22Rv1 (cell line): Measurements from ENCODE around the gene FAM222A.

ENCODE experiments used
- ZFX ChIP-seq: fragments of 450-650 bp; IDR thresholded peaks from 2 replicates; pipeline ENCODE4 v1.6.1; 2017; ENCODE audit warnings: antibody characterized with exemption, borderline replicate concordance
- TF ChIP-seq, protein P1 (sequence below): fragments of 450-650 bp; IDR thresholded peaks from 2 replicates; pipeline ENCODE4 v1.5.1; 2017; ENCODE audit warnings: mild to moderate bottlenecking

DNA sequence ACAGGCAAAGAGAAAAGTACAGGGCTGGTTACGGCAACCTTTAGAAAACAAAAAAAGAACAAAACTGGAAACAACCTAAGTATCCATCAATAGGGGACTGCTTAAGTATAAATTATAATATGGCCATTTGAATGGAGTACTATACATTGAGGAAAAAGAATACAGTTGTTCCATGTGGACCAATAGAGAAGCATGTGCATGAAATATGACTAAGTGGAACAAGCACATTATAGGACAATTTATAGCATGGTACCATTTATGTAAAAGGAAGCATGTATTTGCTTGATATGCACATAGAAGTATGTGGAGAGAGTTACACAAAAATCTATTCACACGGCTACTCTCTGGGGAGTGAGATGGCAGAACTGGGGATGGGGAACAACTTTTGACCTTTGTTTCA, 49.2 kb upstream of the FAM222A start:
- TF ChIP-seq, protein P1, sequence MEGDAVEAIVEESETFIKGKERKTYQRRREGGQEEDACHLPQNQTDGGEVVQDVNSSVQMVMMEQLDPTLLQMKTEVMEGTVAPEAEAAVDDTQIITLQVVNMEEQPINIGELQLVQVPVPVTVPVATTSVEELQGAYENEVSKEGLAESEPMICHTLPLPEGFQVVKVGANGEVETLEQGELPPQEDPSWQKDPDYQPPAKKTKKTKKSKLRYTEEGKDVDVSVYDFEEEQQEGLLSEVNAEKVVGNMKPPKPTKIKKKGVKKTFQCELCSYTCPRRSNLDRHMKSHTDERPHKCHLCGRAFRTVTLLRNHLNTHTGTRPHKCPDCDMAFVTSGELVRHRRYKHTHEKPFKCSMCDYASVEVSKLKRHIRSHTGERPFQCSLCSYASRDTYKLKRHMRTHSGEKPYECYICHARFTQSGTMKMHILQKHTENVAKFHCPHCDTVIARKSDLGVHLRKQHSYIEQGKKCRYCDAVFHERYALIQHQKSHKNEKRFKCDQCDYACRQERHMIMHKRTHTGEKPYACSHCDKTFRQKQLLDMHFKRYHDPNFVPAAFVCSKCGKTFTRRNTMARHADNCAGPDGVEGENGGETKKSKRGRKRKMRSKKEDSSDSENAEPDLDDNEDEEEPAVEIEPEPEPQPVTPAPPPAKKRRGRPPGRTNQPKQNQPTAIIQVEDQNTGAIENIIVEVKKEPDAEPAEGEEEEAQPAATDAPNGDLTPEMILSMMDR, result no peak
- TF ChIP-seq ZFX, result no peak
